GM19351 (cell line): Measurements from ENCODE around the gene MMS19.
"Not testable (repeated sequence)": the region's sequence is repeated elsewhere in the genome, so short reads cannot be mapped to it uniquely, and the experiment has no call there.

Experiments used
- ATAC-seq: cut with Tn5 transposase; IDR thresholded peaks from one replicate; pipeline ENCODE4 v1.9.1; 2021; ENCODE audit warnings: mild to moderate bottlenecking, moderate library complexity; ENCODE audit not compliant: unreplicated experiment

Gene MMS19

DNA sequence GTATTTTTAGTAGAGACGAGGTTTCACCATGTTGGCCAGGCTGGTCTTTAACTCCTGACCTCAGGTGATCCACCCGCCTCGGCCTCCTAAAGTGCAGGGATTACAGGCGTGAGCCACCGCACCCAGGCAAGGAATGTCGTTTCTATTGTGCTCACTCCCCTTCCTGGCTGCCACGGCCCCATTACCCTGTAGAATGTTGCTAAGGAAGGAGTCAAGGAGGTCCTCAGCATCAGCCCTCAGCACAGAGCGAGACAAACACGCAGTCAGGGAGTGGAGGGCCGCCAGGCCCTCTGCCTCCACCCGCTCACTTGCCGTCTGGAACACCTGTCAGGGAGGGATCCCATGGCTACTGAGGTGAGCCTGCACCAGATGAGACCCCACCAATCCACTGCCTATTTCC is 29.4 kb downstream of the MMS19 start:
- ATAC-seq, result not testable (repeated sequence)

DNA sequence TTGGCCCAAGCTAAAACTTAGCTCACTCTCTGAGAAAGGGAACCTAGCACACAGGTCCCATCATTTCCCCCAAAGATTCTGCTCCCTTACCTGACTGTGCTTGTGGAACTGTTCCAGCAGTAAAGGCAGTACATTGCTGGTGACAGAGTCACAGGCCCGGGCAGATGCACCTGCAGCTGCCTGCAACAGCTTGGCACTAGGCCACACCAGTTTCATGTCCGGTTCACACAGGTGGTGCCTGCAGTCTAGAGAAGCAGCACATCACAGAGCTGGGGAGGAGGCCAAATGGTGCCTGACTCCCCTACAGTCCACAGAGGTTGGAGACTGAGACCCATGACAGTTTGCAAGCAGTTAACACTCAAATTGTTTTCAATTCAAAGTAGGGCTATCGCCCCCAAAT is 30.1 kb downstream of the MMS19 start:
- ATAC-seq, result no peak

DNA sequence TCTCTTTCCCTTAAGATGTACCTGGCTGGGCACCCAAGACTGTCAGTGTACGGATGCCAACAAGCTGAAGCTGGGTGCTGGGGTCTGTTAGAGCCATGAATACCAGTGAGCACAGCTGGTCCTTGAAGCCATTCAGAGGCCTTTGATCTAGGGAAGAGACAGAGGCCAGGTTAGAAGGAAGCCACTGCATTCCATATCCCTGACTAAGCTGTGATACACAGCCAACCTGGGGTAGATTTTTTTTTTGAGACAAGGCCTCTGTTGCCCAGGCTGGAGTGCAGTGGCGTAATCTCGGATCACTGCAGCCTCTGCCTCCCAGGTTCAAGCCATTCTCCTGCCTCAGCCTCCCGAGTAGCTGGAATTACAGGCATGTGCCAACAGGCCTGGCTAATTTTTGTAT is 31.5 kb downstream of the MMS19 start:
- ATAC-seq, result no peak

DNA sequence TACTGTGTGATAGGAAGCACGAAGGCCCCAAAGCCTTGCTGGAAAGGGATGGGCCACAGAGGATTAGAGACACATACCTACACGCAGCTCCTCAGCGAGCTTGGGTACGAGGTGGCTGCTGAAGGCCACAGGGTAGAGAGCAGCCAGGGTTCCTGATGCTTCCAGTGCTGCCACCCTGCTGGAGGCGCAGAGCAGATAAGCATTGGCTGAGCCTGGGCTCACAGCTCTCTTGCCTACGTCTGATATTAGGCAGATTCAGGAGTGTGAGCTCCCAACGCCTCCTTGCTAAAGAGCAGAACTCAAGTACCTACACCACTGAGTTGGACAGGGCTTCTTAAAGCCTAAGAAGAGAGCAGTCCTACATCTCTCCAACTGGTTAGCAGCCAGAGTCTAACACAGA is 32.2 kb downstream of the MMS19 start:
- ATAC-seq, result no peak

DNA sequence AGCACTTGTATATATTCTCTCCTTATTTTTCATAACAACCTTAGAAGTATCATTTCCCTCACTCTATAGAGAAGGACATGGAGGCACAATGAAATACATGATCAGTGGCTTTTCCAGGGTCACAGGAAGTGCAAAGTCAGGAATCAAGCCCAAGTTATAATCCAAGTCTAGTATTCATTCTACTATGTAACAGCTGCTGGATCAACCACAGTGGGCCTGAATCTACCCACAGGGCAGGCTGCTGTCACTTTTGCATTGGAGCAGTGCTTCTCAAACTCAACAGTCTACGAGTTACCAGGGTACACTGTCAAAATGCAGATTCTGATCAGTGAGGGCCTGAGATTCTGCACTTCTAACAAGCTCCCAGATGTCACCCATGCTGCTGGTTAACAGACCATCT is 34.0 kb downstream of the MMS19 start:
- no peak for ATAC-seq

DNA sequence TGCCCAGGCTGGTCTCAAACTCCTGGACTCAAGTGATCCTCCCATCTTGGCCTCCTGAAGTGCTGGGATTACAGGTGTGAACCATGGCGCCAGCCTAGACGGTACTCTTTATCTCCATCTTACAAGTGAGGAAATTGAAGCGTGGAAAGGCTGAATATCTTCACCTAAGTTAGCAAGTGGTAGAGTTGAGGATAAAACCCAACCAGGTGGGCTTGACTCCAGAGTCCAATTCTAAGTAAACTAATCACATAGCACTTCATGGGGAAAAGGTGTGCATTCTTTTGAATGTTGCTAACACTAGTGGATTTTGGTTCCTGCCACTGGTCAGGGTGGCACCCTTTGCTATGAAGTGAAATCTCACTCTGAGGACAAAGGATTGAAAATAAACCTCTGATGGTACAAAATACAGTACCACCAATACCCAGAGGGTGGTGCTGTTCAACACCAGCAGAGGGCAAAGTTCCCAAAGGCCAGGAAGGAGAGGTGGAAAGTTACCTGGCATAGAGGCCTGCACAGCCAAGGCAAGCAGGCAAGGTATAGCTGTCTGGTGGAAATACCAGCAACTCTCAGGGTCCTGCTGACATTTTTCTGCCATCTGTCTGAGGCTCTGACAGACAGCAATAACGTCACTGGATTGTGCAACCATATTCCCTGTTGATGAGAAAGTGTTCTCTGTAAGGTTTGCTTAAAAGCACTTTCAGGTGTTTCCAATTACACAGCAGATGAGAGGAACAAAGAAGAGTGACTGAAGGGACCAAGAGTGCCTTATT is 34.7 kb downstream of the MMS19 start:
- no peak for ATAC-seq

DNA sequence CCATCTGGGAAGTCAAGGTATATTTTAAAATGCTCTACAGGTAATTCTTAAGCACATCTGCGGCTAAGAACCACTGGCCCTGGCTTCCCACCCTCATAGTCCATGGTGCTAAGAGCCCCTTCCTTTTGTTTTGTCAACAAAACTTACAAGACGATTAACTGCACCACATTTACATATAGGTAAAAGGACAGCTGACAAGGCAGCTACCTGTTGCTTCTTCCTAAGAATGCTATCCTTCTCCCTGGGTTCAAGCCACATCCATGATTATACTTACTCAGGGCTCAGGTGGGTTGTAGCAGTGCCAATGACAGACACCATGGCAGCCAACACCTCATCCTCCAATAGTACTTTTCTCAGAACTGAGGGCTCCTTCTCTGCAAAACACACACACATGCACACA is 35.9 kb downstream of the MMS19 start:
- no peak for ATAC-seq

DNA sequence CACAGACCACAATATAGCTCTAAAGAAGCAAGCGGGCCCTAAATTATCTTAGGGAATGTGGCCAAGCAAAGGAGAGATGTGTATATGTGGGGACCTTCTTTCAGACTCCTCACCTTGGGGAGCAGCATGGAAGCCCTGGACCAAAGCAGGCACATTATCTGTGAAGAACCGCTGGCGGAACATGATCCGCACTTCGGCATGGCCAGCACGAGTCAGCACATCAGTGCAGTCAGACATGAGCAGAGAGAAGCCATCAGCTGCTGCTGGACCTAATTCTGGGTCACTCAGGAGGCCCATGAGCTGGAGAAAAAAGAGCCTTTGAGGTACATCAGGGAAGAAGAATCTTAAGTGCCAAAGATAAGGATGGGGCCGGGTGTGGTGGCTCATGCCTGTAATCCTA is 38.3 kb downstream of the MMS19 start:
- no peak for ATAC-seq

DNA sequence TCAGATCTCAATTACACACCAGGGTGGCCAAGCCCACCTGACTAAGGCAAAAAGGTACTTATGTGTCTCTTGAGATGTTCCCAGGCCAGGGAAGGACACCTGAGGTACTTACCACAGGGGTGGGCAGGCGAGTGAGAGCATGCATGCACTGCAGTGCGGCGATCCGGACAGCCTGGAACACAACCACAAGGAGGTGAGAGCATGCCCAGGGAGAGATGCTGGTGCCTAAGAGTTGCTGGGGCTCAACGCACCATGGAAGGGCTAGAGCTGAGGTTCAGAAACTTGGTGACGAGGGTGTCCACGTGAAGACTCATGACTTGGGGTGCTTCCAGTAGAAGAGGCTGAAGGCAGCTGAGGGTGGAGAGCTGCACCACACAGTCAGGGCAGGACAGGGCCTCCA is 39.1 kb downstream of the MMS19 start:
- ATAC-seq, result no peak

DNA sequence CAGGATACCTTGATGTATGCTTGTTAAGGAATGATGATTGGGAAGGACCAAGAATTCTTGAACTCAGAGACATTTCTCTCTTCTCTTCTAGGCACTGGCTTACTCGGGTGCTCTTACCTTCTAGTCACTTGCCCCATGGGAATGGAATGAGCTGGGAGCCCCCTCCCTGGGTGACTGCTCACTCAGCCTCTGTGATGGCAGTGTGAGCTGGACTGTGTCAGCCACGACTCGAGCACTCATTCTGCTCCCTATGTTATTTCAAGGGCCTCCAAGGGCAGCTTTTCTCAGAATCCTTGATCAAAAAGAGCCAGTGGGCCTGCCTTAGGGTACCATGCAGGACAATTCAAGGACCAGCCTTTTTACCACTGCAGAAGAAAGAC is 41.5 kb downstream of the MMS19 start:
- no peak for ATAC-seq

DNA sequence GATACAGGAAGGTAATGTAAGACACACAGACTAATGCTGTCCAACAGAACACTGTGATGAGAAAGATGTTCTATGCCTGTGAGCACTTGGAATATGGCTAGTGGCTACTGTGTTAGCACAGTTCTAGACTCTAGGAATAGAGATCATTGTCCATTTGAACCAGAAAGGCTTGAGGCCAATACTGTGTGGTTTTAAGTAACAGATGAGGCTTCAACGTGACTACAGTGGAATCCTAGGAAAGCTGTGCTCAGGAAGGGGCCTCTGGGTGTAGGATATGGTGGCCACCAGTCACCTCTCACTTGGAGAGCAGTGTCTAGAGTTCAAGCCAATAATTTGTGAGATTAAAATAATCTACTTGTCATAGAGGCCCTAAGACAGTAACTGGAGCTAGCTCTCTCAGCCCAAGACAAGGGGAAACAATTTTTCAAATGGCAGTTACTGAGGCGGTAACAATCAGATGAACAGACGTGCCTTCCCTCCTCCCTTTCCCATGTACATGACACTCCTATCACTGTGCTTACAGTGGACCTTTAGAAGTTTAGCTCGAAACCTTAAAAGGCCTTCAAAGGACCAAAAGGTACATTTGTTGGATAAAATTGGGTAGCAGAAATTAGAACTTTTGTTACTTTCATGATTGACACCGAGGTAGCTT is 42.1 kb downstream of the MMS19 start:
- ATAC-seq, result no peak

DNA sequence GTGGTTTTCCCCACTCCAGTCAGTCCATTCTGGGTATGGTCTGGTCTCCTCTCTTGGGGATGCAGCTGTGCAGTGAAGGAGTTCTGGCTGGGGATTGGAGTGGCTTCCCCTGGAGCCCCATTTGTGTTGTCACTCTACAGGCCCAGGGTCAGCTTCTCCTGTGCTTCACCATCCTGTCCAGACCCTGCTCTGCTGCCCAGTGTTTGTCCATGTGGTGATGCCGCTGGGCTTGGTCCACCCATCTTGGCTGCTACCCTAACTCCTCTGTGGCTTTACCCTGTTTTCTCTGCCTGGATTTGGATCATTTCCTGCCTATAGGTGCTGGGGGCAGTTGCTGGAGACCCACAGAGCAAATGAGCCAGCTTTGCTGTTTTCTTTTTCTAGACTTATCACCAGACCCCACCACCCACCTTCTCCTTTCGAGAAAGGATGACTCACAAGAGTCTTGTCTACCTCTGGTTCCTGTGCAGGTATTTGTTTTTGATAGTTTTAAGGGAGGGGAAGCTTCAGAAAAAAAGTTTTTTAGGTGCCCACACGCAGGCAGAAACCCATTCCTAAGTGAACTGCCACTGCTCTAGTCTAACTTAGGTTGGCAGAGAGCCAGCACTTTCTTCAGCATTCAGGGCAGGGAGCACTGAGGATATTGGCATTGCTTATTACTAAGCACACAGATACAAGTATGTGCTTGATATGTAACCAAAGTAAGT is 43.7 kb downstream of the MMS19 start:
- no peak for ATAC-seq

DNA sequence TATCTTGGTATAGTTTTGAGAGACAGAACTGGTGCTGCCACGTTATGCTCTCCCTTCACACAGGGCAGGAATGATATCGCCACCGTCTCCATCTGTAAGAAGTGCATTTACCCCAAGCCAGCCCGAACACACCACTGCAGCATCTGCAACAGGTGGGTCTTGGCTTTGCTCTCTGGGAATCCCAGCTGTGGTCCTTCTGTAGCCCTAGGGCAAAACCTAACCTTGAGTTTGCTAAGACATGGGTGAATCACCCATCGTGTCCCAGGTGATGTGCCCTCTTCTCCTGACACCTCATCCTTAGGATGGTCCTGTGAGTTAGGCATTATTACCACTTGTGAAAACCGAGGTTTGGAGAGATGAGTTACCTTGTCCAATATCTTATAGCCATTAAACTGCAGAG is 45.9 kb downstream of the MMS19 start:
- ATAC-seq, result no peak

DNA sequence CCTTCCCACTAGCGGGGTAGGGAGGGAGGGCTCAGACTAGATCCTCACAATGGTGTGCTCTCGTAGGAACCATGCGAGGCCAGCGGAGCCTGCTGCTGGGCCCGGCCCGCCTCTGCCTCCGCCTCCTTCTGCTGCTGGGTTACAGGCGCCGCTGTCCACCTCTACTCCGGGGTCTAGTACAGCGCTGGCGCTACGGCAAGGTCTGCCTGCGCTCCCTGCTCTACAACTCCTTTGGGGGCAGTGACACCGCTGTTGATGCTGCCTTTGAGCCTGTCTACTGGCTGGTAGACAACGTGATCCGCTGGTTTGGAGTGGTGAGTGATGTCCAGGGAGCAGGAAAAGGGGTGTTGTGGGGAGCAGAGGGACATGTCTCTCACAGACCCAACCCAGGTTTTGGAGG is 46.6 kb downstream of the MMS19 start:
- ATAC-seq, result no peak

DNA sequence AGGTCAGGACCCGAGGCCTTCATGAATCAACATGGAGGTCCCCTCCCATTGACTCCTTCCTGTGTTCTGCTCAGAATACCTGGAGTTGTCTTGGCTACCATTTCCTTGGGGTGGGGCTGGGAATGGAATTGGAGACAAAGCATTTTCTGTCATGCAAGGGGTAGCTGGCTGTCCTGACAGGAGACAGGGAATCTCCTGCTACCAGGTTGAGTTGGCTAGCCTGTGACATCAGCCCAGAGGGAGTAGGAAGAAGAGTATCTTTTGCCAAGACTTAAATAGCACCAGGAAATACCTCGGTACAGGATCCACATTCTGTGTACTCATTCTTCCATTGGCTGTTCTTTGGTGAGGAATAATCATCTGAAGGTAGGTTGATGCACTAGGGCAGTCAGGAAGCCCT is 47.4 kb downstream of the MMS19 start:
- no peak for ATAC-seq

DNA sequence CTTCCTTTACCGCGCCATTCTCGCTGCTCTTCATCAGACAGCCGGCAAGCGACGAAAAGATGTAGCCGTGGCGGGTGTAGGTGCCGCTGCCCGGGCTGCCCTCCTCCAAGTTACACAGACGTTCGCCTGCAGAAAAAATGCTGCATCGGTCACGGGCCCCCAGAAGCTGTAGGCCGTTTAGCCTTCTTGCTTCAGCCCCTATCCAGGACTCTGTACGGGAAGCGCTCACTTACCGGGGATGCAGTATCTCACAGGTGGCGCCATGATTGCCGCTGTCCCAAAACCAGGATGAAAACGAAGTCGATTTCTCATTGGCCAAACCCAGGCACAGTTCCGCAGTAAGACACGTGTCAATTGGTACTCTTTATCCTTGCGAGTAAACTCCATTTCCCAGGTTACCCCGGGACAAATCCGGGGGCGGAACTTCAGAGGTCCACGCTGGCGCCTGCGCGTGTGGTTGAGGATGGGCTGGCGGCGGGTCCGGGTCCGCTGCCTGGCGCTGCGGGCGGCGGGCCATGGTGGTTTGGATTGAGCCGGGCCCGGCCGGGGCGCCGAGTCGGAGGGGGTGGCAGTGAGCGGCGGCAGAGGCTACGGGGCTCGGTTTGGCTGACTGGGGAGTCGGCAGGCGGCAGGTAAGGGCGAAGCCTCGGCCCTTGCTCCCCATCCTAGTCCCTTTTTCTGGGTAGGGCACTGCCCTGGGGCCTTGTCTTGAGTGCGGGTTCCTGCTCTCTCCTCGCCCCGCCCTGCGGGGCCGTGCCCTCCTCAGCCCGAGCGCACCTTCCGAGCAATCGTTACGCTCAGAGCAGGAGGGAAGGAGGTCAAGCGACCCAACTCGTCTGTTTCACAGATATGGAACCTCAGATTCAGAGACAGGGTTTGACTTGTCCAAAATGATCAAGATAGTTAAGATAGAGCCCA is 52.2 kb downstream of the MMS19 start, which contains the start of the genes EXOSC1 and ZDHHC16:
Gene EXOSC1, minus strand, starts transcription at position 285 of the 918 bp plus-strand sequence. Its CDS starts 21 bp downstream, at position 264.
Gene ZDHHC16, plus strand, starts transcription at position 454 of the 918 bp plus-strand sequence. CDS start 5,501 bp downstream, outside the sequence.
- ATAC-seq, result peak; percentile 95

DNA sequence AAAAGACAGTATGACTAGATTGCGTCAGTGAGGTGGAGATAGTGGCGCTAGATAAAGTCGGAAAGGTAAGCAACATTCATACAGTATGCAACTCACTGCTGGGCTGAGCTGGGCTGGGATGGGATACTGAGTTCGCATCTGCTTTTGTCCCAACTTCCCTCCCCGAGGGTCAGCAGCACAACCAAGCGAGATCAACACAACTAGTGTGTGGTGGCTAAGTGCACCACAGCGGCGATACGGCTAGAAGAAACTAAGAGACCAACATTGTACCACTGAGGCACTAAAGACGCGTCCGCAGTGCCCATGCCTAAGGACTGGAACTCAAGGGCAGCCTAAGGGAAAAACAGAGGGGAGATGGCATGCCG is 52.9 kb downstream of the MMS19 start:
- no peak for ATAC-seq

DNA sequence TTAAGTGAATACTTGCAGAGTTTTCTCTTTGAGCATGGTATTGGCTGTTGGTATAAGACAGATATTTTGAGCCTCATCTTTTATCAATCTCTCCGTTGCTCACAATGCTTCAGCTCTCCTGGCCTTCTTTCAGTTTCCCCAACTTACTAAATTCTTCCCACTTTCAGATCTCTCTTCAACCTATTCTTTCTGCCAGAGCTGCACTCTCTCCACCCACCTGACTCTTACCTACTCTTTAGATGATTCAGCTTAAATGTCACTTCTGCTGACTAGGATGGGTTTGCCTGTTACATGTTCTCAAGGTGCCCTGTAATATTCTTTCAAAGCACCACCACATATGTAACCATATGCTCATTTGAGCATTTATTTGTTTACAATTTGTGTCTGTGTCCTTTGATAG is 54.0 kb downstream of the MMS19 start:
- no peak for ATAC-seq

DNA sequence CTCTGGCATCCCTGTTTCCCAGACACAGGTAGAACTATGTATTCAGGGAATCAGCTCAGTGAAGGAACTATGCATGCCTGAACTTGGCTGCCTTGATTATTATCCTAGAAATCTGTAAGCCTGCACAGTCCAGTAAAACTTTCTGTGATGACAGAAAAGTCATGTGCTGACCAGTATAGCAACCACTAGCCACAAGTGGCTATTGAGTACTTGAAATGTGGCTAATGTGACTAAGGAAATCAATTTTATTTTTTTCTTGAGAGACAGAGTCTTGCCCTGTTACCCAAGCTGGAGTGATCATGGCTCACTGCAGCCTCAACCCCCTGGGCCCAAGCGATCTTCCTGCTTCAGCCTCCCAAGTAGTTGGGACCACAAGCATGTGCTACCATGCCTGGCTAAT is 55.9 kb downstream of the MMS19 start:
- ATAC-seq, result no peak

DNA sequence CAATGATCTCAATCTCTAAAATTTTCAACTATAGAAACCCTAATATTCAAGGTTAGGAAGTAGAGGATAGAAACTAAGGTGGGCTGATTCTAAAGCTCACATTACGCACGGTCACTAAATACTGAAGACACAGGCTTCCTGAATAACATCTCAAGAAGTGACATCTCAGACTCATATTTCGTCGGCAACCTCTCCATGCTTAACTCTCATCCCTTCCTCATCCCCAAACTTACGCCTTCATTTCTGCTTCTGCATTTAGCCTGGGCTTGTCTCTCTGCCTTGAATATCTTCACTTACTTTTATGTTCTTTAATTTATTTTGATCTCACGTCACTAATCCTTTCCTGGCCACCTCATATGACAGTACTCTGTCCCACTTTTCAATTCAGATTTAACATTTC is 63.0 kb downstream of the MMS19 start:
- no peak for ATAC-seq

DNA sequence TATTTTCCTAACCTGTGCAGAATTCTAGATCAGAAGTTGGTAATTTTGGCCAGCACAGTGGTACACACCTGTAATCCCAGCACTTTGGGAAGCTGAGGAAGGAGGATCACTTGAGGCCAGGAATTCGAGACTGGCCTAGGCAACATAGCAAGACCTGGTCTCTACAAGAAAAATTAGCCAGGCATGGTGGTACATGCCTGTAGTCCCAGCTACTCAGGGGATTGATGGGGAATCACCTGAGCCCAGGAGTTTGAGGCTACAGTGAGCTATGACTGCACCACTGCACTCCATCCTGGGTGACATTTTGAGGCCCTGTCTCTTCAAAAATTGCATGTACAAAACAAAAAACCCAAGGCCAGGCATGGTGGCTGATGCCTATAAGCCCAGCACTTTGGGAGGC is 63.7 kb downstream of the MMS19 start:
- ATAC-seq, result no peak
